Ishikawa (cell line): ENCODE measurements around the gene CTH.

ENCODE experiments used
- NFIC ChIP-seq: IDR thresholded peaks from 2 replicates; pipeline ENCODE4 v1.6.1; 2012
- TCF12 ChIP-seq: IDR thresholded peaks from 2 replicates; pipeline ENCODE4 v1.6.1; 2012; ENCODE audit warnings: low read depth

- no peak for TF ChIP-seq TCF12
- no peak for TF ChIP-seq NFIC
Measured at GRCh38 chr1:70386121-70386520, 24.9 kb upstream of the CTH start.
